ENCODE data around the gene TIAM1.

The TIAM1 gene

DNA sequence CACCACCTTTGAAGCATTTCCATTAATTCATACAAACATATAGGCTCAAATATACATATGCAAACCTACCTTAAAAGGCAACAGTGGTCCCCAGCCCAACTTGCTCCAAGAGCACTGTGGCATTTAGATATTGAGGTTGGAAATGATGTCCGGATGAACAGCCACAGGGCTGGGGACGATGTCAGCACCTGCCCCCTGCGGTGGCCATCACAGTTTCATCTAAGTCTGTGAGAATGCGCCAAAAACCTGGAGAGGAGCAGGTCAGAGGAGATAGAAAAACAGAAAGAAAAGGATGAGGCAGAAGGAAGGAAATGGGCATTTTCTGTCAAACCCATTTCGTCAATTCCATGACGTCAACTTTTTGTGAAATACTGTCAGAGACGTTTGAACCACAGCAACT lies 67.4 kb downstream of the TIAM1 start:
- no peak overlapping the region for H3K27ac ChIP-seq
- TF ChIP-seq, protein P1, sequence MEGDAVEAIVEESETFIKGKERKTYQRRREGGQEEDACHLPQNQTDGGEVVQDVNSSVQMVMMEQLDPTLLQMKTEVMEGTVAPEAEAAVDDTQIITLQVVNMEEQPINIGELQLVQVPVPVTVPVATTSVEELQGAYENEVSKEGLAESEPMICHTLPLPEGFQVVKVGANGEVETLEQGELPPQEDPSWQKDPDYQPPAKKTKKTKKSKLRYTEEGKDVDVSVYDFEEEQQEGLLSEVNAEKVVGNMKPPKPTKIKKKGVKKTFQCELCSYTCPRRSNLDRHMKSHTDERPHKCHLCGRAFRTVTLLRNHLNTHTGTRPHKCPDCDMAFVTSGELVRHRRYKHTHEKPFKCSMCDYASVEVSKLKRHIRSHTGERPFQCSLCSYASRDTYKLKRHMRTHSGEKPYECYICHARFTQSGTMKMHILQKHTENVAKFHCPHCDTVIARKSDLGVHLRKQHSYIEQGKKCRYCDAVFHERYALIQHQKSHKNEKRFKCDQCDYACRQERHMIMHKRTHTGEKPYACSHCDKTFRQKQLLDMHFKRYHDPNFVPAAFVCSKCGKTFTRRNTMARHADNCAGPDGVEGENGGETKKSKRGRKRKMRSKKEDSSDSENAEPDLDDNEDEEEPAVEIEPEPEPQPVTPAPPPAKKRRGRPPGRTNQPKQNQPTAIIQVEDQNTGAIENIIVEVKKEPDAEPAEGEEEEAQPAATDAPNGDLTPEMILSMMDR (conservative IDR thresholded peaks at IDR 0.05) = no peak

DNA sequence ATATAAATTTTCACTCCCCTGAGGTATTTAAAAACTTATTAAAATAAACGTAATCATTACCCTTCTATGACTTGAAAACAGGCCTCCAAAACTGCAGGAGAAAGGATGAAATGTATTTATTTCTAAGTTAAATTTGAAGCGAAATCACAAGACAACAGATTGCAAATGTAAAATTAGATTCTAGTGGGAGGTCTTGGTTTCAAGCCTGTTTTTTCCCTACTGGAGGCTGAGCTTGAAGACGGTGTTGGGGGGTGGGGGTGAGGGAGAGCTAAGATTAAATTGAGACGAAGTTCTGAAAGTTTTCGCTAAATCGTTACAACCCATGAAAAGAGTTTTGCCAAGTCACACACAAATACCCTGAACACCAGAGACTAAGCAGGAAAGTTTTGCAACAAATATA lies 68.2 kb downstream of the TIAM1 start:
- no peak overlapping the region for H3K27ac ChIP-seq
- TF ChIP-seq, protein P1 (conservative IDR thresholded peaks at IDR 0.05) = no peak

DNA sequence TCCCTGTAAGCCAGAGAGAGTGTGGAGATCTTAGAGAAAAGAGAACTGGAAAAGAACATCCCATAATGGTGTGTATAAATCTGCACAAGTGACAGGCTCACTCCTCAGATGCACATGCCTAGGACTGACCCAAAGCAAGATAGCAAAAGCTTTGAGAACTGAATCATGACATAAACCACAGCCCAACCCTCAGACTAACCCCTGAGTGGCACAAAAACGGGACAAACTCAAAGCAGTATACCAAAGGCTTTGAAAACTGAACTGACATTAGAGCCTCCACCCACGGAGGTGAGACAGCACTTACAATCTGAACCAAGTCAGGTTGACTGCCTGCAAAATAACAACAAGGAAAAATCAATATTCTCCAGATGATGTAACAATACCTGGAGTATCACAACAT lies 70.8 kb downstream of the TIAM1 start:
- peak overlapping the region; percentile 71 for H3K27ac ChIP-seq
- TF ChIP-seq, protein P1 (conservative IDR thresholded peaks at IDR 0.05) = no peak

- peak overlapping the region; percentile 90 for H3K27ac ChIP-seq
- TF ChIP-seq, protein P1 (conservative IDR thresholded peaks at IDR 0.05) = no peak
Measured at GRCh38 chr21:31268090-31268489, 76.0 kb downstream of the TIAM1 start.

GRCh38 chr21:31267644-31268043 lies 76.4 kb downstream of the TIAM1 start:
- TF ChIP-seq, protein P1 (conservative IDR thresholded peaks at IDR 0.05) = no peak

GRCh38 chr21:31266241-31266640 lies 77.8 kb downstream of the TIAM1 start:
- TF ChIP-seq, protein P1 (conservative IDR thresholded peaks at IDR 0.05) = no peak

More at GRCh38 chr21:31267644-31268043, 76.4 kb downstream of the TIAM1 start:
- peak overlapping the region; percentile 90 for H3K27ac ChIP-seq

GRCh38 chr21:31265366-31266013 lies 78.6 kb downstream of the TIAM1 start:
- H3K27ac ChIP-seq = peak overlapping the region; percentile 90
- TF ChIP-seq, protein P1 (conservative IDR thresholded peaks at IDR 0.05) = no peak

More at GRCh38 chr21:31266241-31266640, 77.8 kb downstream of the TIAM1 start:
- H3K27ac ChIP-seq = peak overlapping the region; percentile 90

All from VCaP (cell line).